ENCODE results near the gene FAR1.
"Not testable (repeated sequence)": the region's sequence is repeated elsewhere in the genome, so short reads cannot be mapped to it uniquely, and the experiment has no call there.

The FAR1 gene

GRCh38 chr11:13668102-13668956 is at the start of gene FAR1:
FAR1 (plus strand) TSS chr11:13668668; CDS start chr11:13694766, 26,098 bp downstream.
- DNase-seq = peak; percentile 96 to 100 (median 98)
- intact Hi-C loops (cut with DNase I) = loop anchor here (2.0 to 5.0 kb wide), 3 partner anchors 104 to 580 kb away; partner anchors contain the start of gene BTBD10

GRCh38 chr11:13620063-13620462 is 48.4 kb upstream of the FAR1 start:
- intact Hi-C loops (cut with DNase I) = no loop called here
- no peak for DNase-seq

- DNase-seq; intact Hi-C loops (cut with DNase I): not testable (repeated sequence)
Measured at GRCh38 chr11:13626818-13627217, 41.6 kb upstream of the FAR1 start.

GRCh38 chr11:13628634-13629033 is 39.8 kb upstream of the FAR1 start:
- intact Hi-C loops (cut with DNase I); DNase-seq: not testable (repeated sequence)

GRCh38 chr11:13629779-13630178 is 38.7 kb upstream of the FAR1 start:
- intact Hi-C loops (cut with DNase I) = no loop called here
- DNase-seq = no peak

GRCh38 chr11:13635290-13635689 is 33.2 kb upstream of the FAR1 start:
- DNase-seq = no peak
- intact Hi-C loops (cut with DNase I) = no loop called here

- intact Hi-C loops (cut with DNase I) = no loop called here
- DNase-seq = no peak
Measured at GRCh38 chr11:13635804-13636203, 32.7 kb upstream of the FAR1 start.

GRCh38 chr11:13637125-13638069 is 31.1 kb upstream of the FAR1 start:
- intact Hi-C loops (cut with DNase I) = no loop called here
- no peak for DNase-seq

GRCh38 chr11:13638422-13638821 is 30.0 kb upstream of the FAR1 start:
- no peak for DNase-seq
- intact Hi-C loops (cut with DNase I) = no loop called here

GRCh38 chr11:13644997-13645687 is 23.3 kb upstream of the FAR1 start:
- intact Hi-C loops (cut with DNase I) = no loop called here
- DNase-seq = no peak

GRCh38 chr11:13647391-13647790 is 21.1 kb upstream of the FAR1 start:
- intact Hi-C loops (cut with DNase I) = no loop called here

GRCh38 chr11:13649619-13650018 is 18.8 kb upstream of the FAR1 start:
- no peak for DNase-seq
- intact Hi-C loops (cut with DNase I) = no loop called here

More at GRCh38 chr11:13647391-13647790, 21.1 kb upstream of the FAR1 start:
- no peak for DNase-seq

GRCh38 chr11:13651515-13651914 is 17.0 kb upstream of the FAR1 start:
- DNase-seq = peak in 1 of 10 donors; percentile 59
- intact Hi-C loops (cut with DNase I) = not testable (repeated sequence)

- intact Hi-C loops (cut with DNase I) = no loop called here
- DNase-seq = no peak
Measured at GRCh38 chr11:13661074-13661623, 7.3 kb upstream of the FAR1 start.

- DNase-seq = no peak
- intact Hi-C loops (cut with DNase I) = no loop called here
Measured at GRCh38 chr11:13663631-13664071, 4.8 kb upstream of the FAR1 start.

GRCh38 chr11:13664351-13664750 is 4.1 kb upstream of the FAR1 start:
- intact Hi-C loops (cut with DNase I) = no loop called here
- no peak for DNase-seq

- DNase-seq = no peak
- intact Hi-C loops (cut with DNase I) = loop anchor here (5.0 kb wide), 2 partner anchors 106 to 204 kb away; partner anchors contain the start of gene BTBD10
Measured at GRCh38 chr11:13666708-13667107, 1.8 kb upstream of the FAR1 start.

- DNase-seq = no peak
- intact Hi-C loops (cut with DNase I) = loop anchor here (5.0 kb wide), 2 partner anchors 105 to 205 kb away; partner anchors contain the start of gene BTBD10
Measured at GRCh38 chr11:13667245-13667644, 1.2 kb upstream of the FAR1 start.

- no peak for DNase-seq
- intact Hi-C loops (cut with DNase I) = loop anchor here (2.0 to 5.0 kb wide), 3 partner anchors 105 to 581 kb away; partner anchors contain the start of gene BTBD10
Measured at GRCh38 chr11:13667795-13668101, 720 bp upstream of the FAR1 start.

- peak in 9 of 10 donors; percentile 10 to 89 (median 35) for DNase-seq
- intact Hi-C loops (cut with DNase I) = loop anchor here (2.0 to 5.0 kb wide), 3 partner anchors 103 to 580 kb away; partner anchors contain the start of gene BTBD10
Measured at GRCh38 chr11:13668957-13669521, 571 bp downstream of the FAR1 start.
